Caco-2 (cell line): Measurements from ENCODE around the gene SMIM33. TPM values are rescaled to one million over a fixed set of nuclear protein-coding genes. Genes with fewer than 3 reads are reported as not detected.
"Not testable (repeated sequence)": the region's sequence is repeated elsewhere in the genome, so short reads cannot be mapped to it uniquely, and the experiment has no call there.

Source experiments
- BruUV-seq: library from RNA; stranded (reverse); fragments of 400-500 nt; replicated peaks from 2 replicates; lab custom pipeline; 2021; lab: Mats Ljungman, UMichigan
- CTCF ChIA-PET: fragments of 300-600 bp; sonication (Branson Sonifier 250); formaldehyde crosslinking; loops from one replicate; lab custom pipeline; 2022; ENCODE audit warnings: antibody characterized with exemption; lab: Charles Lee
- POLR2A ChIA-PET: fragments of 300-600 bp; sonication (Branson Sonifier 250); formaldehyde crosslinking; loops from one replicate; lab custom pipeline; 2022; ENCODE audit warnings: antibody characterized with exemption; lab: Charles Lee
- DNase-seq, 2 experiments: peaks; one replicate each; pipeline versions ENCODE4 v3.0.0 to v3.0.0-alpha.2; 2020 to 2022
- H3K27me3 ChIP-seq: replicated peaks from 2 replicates; pipeline ENCODE4 v1.6.0; 2011; ENCODE audit warnings: low read length; ENCODE audit not compliant: control insufficient read depth, insufficient read depth
- H3K36me3 ChIP-seq: 2 replicates; pipeline ENCODE4 v1.5.1; 2011; ENCODE audit warnings: low read length; ENCODE audit not compliant: control insufficient read depth, insufficient read depth
- H3K4me1 ChIP-seq: fragments of 250-450 bp; sonication (Bioruptor Pico); 2 replicates; pipeline ENCODE4 v1.5.1; 2020; ENCODE audit warnings: mild to moderate bottlenecking
- H3K4me3 ChIP-seq: 2 replicates; pipeline ENCODE4 v1.5.1; 2011; ENCODE audit warnings: low read depth, mild to moderate bottlenecking, control low read depth, low read length
- H3K9me3 ChIP-seq: fragments of 250-450 bp; sonication (Bioruptor Pico); 2 replicates; pipeline ENCODE4 v1.5.1; 2020; ENCODE audit warnings: mild to moderate bottlenecking, moderate library complexity
- H3K27ac Mint-ChIP-seq: one replicate; pipeline ENCODE4 v1.8.0; 2022; ENCODE audit warnings: mixed read lengths; ENCODE audit not compliant: unreplicated experiment
- H3K27me3 Mint-ChIP-seq: one replicate; pipeline ENCODE4 v1.8.0; 2022; ENCODE audit warnings: mixed read lengths; ENCODE audit not compliant: insufficient read depth, unreplicated experiment
- H3K36me3 Mint-ChIP-seq: one replicate; pipeline ENCODE4 v1.8.0; 2022; ENCODE audit warnings: mild to moderate bottlenecking, mixed read lengths; ENCODE audit not compliant: insufficient read depth, unreplicated experiment
- H3K4me1 Mint-ChIP-seq: one replicate; pipeline ENCODE4 v1.8.0; 2022; ENCODE audit warnings: low read depth, mixed read lengths; ENCODE audit not compliant: unreplicated experiment
- H3K4me3 Mint-ChIP-seq: one replicate; pipeline ENCODE4 v1.8.0; 2022; ENCODE audit warnings: mild to moderate bottlenecking, moderate library complexity, mixed read lengths; ENCODE audit not compliant: unreplicated experiment
- H3K9me3 Mint-ChIP-seq: one replicate; pipeline ENCODE4 v1.8.0; 2022; ENCODE audit warnings: mixed read lengths; ENCODE audit not compliant: unreplicated experiment
- intact Hi-C: fragments of 100-400 bp; cut with micrococcal nuclease; formaldehyde crosslinking; loops from one replicate; pipeline ENCODE4 v1.10.0; 2022; ENCODE audit not compliant: unreplicated experiment
- total RNA-seq: library from RNA; stranded (reverse); gene quantifications from 2 replicates; pipeline ENCODE4 v1.2.3, GENCODE V29; 2022
- TF ChIP-seq, protein P1 (sequence below), 2 experiments: fragments of 200-600 bp in 1 of 2; IDR thresholded peaks; 1 replicate in 1 of 2; 2 replicates in 1 of 2; pipeline versions ENCODE4 v1.5.1 to v1.8.0; 2011 to 2022; ENCODE audit warnings: antibody characterized with exemption in 1 of 2, control low read depth in 1 of 2, inconsistent platforms in 1 of 2, low read depth in 1 of 2, low read length in 1 of 2, mild to moderate bottlenecking in 1 of 2, moderate library complexity in 1 of 2; ENCODE audit not compliant: insufficient read depth in 1 of 2, severe bottlenecking in 1 of 2, unreplicated experiment in 1 of 2

The SMIM33 gene
- total RNA-seq, 1 experiment from 2014 or later = not detected

DNA sequence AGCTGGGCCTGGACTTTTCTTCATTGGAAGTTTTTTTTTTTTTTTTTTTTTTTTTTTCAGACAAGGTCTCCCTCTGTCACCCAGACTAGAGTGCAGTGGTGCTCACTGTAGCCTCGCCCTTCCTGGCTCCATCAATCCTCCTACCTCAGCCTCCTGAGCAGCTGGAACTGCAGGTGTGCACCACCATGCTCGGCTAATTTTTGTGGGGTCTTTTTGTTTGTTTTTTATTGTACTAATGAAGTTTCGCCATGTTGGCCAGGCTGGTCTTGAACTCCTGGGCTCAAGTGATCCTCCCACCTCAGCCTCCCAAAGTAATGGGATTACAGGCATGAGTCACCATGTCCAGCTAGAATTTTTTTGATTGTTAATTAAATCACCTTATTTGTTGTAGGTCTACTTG lies 35.1 kb upstream of the SMIM33 start:
- Histone ChIP-seq H3K36me3 (no peaks in the 10 kb centered on the region), H3K4me1 (peaks cover 35% of the 10 kb centered on the region), H3K9me3 (no peaks in the 10 kb centered on the region), H3K4me3 (no peak overlapping the region), H3K27me3 (no peaks in the 10 kb centered on the region)
- H3K9me3 Mint-ChIP-seq = no peaks in the 10 kb centered on the region
- BruUV-seq = no TSS peak
- no peak for DNase-seq
- peaks cover 6% of the 10 kb centered on the region for H3K36me3 Mint-ChIP-seq
- H3K27me3 Mint-ChIP-seq = no peaks in the 10 kb centered on the region
- POLR2A ChIA-PET = no interaction called here
- TF ChIP-seq, protein P1, sequence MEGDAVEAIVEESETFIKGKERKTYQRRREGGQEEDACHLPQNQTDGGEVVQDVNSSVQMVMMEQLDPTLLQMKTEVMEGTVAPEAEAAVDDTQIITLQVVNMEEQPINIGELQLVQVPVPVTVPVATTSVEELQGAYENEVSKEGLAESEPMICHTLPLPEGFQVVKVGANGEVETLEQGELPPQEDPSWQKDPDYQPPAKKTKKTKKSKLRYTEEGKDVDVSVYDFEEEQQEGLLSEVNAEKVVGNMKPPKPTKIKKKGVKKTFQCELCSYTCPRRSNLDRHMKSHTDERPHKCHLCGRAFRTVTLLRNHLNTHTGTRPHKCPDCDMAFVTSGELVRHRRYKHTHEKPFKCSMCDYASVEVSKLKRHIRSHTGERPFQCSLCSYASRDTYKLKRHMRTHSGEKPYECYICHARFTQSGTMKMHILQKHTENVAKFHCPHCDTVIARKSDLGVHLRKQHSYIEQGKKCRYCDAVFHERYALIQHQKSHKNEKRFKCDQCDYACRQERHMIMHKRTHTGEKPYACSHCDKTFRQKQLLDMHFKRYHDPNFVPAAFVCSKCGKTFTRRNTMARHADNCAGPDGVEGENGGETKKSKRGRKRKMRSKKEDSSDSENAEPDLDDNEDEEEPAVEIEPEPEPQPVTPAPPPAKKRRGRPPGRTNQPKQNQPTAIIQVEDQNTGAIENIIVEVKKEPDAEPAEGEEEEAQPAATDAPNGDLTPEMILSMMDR (IDR thresholded peaks at IDR 0.05; ENCODE audit: insufficient read depth in 1 of 2, low read depth in 1 of 2, low read length in 1 of 2, severe bottlenecking in 1 of 2, unreplicated experiment in 1 of 2) = no peak
- CTCF ChIA-PET = no interaction called here
- H3K4me1 Mint-ChIP-seq = peaks cover 27% of the 10 kb centered on the region
- intact Hi-C loops = loop anchor here (5.0 kb wide), 1 partner anchor 127 kb away; the partner anchor contains the start of gene UBE2D2
- no peak overlapping the region for H3K4me3 Mint-ChIP-seq
- no peak overlapping the region for H3K27ac Mint-ChIP-seq

DNA sequence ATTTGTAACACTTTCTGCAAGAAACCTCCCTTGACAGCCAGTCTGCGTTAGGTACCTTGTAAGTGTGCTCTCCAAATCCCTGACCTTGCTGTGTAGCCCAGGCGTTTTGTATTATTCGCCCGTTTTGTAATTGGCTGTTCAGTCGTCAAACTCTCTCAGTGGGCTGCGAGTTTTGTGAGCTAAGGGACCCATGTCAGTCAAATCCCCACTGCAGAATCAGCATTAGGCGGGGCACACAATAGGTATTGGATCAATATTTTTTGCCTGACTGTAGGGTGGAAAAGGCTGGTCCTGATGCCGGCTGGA lies 32.1 kb upstream of the SMIM33 start:
- no peaks in the 10 kb centered on the region for H3K36me3 ChIP-seq
- no peaks in the 10 kb centered on the region for H3K9me3 ChIP-seq
- intact Hi-C loops = loop anchor here (1.0 to 5.0 kb wide), 4 partner anchors 20 to 124 kb away; partner anchors contain the start of genes SPATA24 and UBE2D2
- ChIA-PET POLR2A (interaction anchor here (0.6 to 1.4 kb wide), 5 partner anchors 8 to 1225 kb away, joined by 3 to 8 read pairs (median 4); no protein-coding TSS in a partner anchor), CTCF (interaction anchor here (0.5 to 1.4 kb wide), 2 partner anchors 8 to 136 kb away, joined by 3 to 4 read pairs; no protein-coding TSS in a partner anchor)
- DNase-seq = no peak
- BruUV-seq = no TSS peak
- Mint-ChIP-seq H3K9me3 (no peaks in the 10 kb centered on the region), H3K36me3 (peaks cover 6% of the 10 kb centered on the region), H3K4me3 (peak overlapping the region; percentile 99), H3K4me1 (peaks cover 21% of the 10 kb centered on the region), H3K27ac (peak overlapping the region; percentile 96), H3K27me3 (no peaks in the 10 kb centered on the region)
- TF ChIP-seq, protein P1 (IDR thresholded peaks at IDR 0.05; ENCODE audit: insufficient read depth in 1 of 2, low read depth in 1 of 2, low read length in 1 of 2, severe bottlenecking in 1 of 2, unreplicated experiment in 1 of 2) = no peak
- peak overlapping the region; percentile 94 for H3K4me3 ChIP-seq
- H3K4me1 ChIP-seq = peaks cover 22% of the 10 kb centered on the region
- no peaks in the 10 kb centered on the region for H3K27me3 ChIP-seq

DNA sequence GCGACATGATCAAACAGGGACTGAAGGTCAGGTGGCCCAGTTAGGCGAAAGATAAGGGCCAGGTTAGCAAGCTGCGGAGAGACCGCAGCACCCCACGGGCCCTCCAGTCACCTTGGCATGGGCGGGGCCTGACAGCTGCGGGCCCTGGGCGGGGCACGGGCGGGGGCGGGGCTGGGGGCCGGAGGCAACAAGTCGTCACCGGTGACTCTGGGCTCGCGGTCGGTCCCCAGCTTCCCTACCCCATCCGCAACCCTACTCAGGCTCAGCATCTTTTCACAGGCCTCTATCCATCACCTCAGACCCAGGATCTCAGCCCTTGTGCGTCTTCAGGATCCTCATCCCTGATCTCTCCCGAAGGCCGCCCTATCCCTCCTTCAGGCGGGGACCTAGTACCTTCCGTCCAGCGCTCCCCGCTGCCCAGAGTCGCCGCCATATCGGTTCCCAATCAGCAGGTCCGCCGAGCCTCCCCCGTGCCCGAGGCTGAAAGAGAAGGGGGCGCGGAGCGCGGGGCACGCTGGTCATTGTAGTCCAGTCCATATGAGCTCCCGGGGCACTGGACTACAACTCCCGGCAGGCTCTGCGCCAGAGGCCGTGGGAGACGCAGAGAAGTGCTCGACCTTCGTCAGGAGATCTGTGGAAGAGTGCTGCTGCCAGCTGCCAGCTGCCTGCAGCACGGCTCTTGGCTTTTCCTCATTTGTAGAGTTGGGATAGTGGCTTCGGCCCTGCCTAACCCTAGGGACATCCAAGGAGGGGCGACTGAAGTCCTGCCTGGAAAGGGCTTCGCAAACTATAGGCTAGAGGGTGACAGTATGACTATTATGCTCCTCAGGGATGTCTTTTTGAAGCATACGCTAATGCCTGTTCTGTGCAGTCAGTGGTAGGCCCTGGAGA lies 31.5 kb upstream of the SMIM33 start, which contains the start of gene DNAJC18:
TSS of gene DNAJC18 (minus strand) at position 513 of the 891 bp plus-strand sequence. CDS start at position 433, 80 bp downstream.
- Histone ChIP-seq H3K9me3 (no peaks in the 10 kb centered on the region), H3K27me3 (no peaks in the 10 kb centered on the region), H3K36me3 (no peaks in the 10 kb centered on the region), H3K4me1 (peaks cover 22% of the 10 kb centered on the region), H3K4me3 (peak within 1 kb of the TSS; percentile 94)
- BruUV-seq = no TSS peak
- Mint-ChIP-seq H3K9me3 (no peaks in the 10 kb centered on the region), H3K36me3 (peaks cover 6% of the 10 kb centered on the region), H3K4me3 (peak within 1 kb of the TSS; percentile 99), H3K27ac (peak within 1 kb of the TSS; percentile 96), H3K4me1 (peaks cover 21% of the 10 kb centered on the region), H3K27me3 (no peaks in the 10 kb centered on the region)
- intact Hi-C loops = loop anchor here (1.0 to 5.0 kb wide), 4 partner anchors 20 to 123 kb away; partner anchors contain the start of genes SPATA24 and UBE2D2
- TF ChIP-seq, protein P1 (IDR thresholded peaks at IDR 0.05; ENCODE audit: insufficient read depth in 1 of 2, low read depth in 1 of 2, low read length in 1 of 2, severe bottlenecking in 1 of 2, unreplicated experiment in 1 of 2) = no peak
- ChIA-PET POLR2A (interaction anchor here (0.6 to 1.4 kb wide), 11 partner anchors 9 to 1107 kb away, joined by 3 to 8 read pairs (median 4); partner anchors contain the start of genes PAIP2 and SPATA24), CTCF (interaction anchor here (0.5 to 1.4 kb wide), 7 partner anchors 9 to 324 kb away, joined by 3 to 9 read pairs (median 4); no protein-coding TSS in a partner anchor)
- DNase-seq = peak; percentile 94

DNA sequence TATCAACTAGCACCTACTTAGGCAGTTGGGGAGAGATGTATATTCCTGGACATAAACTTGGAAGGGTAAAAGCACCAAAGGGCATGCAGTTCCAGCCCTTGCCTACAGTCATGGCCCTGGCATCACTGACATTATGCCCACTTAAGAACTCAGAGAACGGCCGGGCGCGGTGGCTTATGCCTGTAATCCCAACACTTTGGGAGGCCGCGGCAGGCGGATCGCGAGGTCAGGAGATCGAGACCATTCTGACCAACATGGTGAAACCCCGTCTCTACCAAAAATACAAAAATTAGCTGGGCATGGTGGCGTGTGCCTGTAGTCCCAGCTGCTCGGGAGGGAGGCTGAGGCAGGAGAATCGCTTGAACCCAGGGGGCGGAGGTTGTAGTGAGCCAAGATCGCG lies 30.4 kb upstream of the SMIM33 start:
- H3K9me3 ChIP-seq, H3K36me3 ChIP-seq, POLR2A ChIA-PET, H3K27me3 Mint-ChIP-seq, H3K4me3 ChIP-seq, CTCF ChIA-PET, H3K9me3 Mint-ChIP-seq, BruUV-seq, H3K36me3 Mint-ChIP-seq, H3K27me3 ChIP-seq, intact Hi-C loops, DNase-seq, H3K27ac Mint-ChIP-seq: not testable (repeated sequence)
- peak overlapping the region; percentile 99 for H3K4me3 Mint-ChIP-seq
- H3K4me1 ChIP-seq = peaks cover 25% of the 10 kb centered on the region
- H3K4me1 Mint-ChIP-seq = peaks cover 21% of the 10 kb centered on the region
